ENCODE data around the gene CRYBG2. TPM values are rescaled to one million over a fixed set of nuclear protein-coding genes. Genes with fewer than 3 reads are reported as not detected.

Gene CRYBG2
- total and polyA plus RNA-seq, 2 of the 13 experiments (the other 11 are each of a cell fraction or from before 2014, with no cell fraction given): 1.3 to 2.9 TPM

DNA sequence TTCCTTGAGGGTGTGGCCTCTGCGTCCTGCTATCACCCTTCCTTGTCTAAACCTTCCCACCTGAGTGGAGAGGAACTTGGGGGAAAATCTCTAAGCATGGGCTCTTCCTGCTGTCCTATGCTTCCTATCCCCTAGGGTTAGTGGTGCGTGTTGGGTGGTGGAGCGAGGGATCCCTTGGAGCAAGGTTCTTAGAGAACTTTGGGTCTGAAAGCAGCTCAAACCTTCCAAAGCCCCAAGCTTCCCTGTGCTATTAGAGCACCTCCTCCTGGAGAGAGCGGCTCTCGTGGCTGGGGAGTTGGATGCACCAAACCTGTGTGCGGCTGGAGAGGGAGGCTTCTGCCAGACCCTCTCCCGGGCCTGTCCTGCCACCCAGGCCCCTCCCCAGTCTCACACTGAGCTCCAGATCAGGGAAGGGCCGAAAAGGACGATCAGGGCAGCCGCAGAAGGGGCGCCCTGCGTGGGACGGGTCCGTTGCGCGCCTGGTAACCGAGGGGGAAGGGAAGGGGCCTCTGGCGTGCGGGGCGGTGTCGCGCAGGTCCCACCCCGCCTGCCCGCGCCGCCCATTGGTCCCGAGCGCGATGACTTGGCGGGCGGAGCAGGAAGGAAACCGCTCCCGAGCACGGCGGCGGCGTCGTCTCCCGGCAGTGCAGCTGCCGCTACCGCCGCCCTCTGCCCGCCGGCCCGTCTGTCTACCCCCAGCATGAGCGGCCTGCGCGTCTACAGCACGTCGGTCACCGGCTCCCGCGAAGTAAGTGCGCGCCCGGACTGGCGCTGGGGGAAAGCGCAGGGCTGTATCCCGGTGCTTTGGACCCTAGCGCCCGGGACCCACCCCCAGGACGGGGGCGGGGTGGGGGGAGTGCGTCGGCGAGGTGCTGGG lies 74.2 kb downstream of the CRYBG2 start, which contains the start of gene SH3BGRL3 (continued):
- TF ChIP-seq PLSCR1 (CRISPR knock-in tag; IDR thresholded peaks at IDR 0.05; ENCODE audit: borderline replicate concordance): no peak
- TF ChIP-seq KDM2A (CRISPR knock-in tag; IDR thresholded peaks at IDR 0.05; ENCODE audit: borderline replicate concordance, low read depth): peak; percentile 99
- no peak for TF ChIP-seq CHD4 (IDR thresholded peaks at IDR 0.05; ENCODE audit: borderline replicate concordance, low read length)
- no peak for TF ChIP-seq NCOA2 (CRISPR knock-in tag; IDR thresholded peaks at IDR 0.05)
- TF ChIP-seq ZNF335 (CRISPR knock-in tag; IDR thresholded peaks at IDR 0.05): no peak
- TF ChIP-seq ZNF614 (CRISPR knock-in tag; IDR thresholded peaks at IDR 0.05; ENCODE audit: borderline replicate concordance): no peak
- peak; percentile 75 for TF ChIP-seq SALL1 (CRISPR knock-in tag; IDR thresholded peaks at IDR 0.05)
- peak; percentile 62; the same call in 1 of the 2 replicates for TF ChIP-seq RXRA (CRISPR knock-in tag; IDR thresholded peaks at IDR 0.05)
- TF ChIP-seq ZNF605 (CRISPR knock-in tag; IDR thresholded peaks at IDR 0.05): peak; percentile 69
- 0 out of 2 replicates have a peak, but pooled peaks have one; percentile 21 for TF ChIP-seq ZNF121 (CRISPR knock-in tag; IDR thresholded peaks at IDR 0.05)
- peak; percentile 25; the same call in 1 of the 2 replicates for TF ChIP-seq THAP11 (CRISPR knock-in tag; IDR thresholded peaks at IDR 0.05)
- TF ChIP-seq FOXK1 (CRISPR knock-in tag; IDR thresholded peaks at IDR 0.05; ENCODE audit: borderline replicate concordance, low read depth): no peak
- TF ChIP-seq BRF2 (CRISPR knock-in tag; IDR thresholded peaks at IDR 0.05): no peak; the same call in 1 of the 2 replicates
- TF ChIP-seq ATF7-NPFF (CRISPR knock-in tag; IDR thresholded peaks at IDR 0.05; ENCODE audit: low read depth): peak; percentile 95
- TF ChIP-seq ZNF644 (CRISPR knock-in tag; IDR thresholded peaks at IDR 0.05; ENCODE audit: low read depth): no peak
- no peak for TF ChIP-seq SKIL (CRISPR knock-in tag; IDR thresholded peaks at IDR 0.05; ENCODE audit: borderline replicate concordance)
- TF ChIP-seq, protein P1, sequence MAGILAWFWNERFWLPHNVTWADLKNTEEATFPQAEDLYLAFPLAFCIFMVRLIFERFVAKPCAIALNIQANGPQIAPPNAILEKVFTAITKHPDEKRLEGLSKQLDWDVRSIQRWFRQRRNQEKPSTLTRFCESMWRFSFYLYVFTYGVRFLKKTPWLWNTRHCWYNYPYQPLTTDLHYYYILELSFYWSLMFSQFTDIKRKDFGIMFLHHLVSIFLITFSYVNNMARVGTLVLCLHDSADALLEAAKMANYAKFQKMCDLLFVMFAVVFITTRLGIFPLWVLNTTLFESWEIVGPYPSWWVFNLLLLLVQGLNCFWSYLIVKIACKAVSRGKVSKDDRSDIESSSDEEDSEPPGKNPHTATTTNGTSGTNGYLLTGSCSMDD (CRISPR knock-in tag; IDR thresholded peaks at IDR 0.05): no peak
- TF ChIP-seq TEAD3 (CRISPR knock-in tag; optimal IDR thresholded peaks at IDR 0.05; ENCODE audit: borderline replicate concordance): no peak
- no peak for TF ChIP-seq HOXA5 (CRISPR knock-in tag; IDR thresholded peaks at IDR 0.05)
- TF ChIP-seq ZNF33A (CRISPR knock-in tag; IDR thresholded peaks at IDR 0.05; ENCODE audit: borderline replicate concordance): no peak
- TF ChIP-seq ETV6 (CRISPR knock-in tag; conservative IDR thresholded peaks at IDR 0.05): no peak
- TF ChIP-seq JUNB (CRISPR knock-in tag; IDR thresholded peaks at IDR 0.05; ENCODE audit: borderline replicate concordance): no peak; the same call in 1 of the 2 replicates
